Inferior parietal cortex (tissue), 1 donor: ENCODE measurements around the gene WBP1.
"Not testable (repeated sequence)": the region's sequence is repeated elsewhere in the genome, so short reads cannot be mapped to it uniquely, and the experiment has no call there.

Experiments used
- DNase-seq: peaks from one replicate; pipeline ENCODE4 v3.0.0-alpha.2; 2016; ENCODE audit errors: extremely low spot score

Gene WBP1

DNA sequence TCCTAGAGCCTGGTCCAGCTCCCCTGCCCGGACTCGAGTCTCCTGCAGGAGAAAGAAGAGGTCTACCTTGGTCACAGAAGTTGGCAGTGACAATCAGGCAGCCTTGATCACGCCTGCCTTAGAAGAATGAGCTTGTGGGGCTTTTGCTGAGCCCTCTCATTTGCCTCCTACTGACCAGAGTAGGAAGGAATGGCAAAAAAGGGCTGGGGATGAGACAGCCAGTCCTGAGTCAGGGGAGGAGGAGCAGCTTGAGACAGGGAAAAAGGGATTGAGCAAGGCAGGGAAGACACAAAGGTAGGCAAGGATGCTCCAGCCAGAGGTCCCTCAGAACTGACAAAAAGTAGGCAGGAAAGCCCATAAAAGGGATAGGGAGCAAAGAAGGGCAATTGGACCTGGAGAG, 30.7 kb upstream of the WBP1 start:
- no peak for DNase-seq

- DNase-seq, result no peak
Measured at GRCh38 chr2:74428675-74429074, 29.6 kb upstream of the WBP1 start.

DNA sequence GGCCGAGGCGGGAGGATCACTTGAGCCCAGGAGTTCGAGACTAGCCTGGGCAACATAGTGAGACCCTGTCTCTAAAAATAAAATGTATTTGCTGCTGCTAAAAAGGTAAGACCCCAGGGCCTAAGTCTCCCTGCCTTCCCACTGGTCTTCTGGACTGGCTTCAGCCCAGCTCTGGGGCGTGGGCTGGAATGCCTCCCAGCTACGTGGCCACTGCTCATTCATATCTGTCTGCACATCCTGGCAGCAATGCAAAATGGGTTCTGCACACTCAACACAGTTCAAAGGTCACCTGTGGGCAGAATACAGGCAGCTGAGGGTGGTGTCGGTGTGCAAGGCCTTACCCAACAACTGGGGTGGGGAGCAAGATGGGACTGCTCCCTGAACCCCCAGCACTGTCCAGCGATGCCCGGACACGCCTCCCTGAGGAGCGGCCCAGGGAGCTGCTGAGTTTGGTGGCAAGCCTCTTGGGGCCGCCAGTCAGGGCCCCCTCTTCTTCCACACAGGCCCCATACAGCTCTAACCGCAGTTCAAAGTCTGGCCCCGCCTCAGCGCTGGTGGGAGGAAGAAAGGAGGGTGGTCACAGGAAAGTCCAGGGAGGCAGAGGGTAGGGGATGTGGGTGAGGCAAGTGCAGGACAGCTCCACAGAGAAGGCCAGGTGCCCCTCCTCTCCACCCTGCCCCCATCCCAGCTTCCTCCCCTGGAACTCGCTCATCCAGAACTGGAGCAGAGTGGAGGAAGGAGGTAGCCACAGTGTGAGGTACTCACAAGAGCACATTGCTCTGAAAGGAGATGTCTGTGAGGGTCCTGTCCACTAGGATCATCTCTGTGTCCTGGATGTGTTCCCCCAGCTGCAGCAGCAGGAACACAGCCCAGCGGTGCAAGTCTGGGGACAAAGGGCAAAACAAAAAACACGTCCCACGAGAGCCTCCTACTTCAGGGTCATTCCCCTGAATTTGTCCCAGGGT, 28.5 kb upstream of the WBP1 start:
- DNase-seq, result no peak

DNA sequence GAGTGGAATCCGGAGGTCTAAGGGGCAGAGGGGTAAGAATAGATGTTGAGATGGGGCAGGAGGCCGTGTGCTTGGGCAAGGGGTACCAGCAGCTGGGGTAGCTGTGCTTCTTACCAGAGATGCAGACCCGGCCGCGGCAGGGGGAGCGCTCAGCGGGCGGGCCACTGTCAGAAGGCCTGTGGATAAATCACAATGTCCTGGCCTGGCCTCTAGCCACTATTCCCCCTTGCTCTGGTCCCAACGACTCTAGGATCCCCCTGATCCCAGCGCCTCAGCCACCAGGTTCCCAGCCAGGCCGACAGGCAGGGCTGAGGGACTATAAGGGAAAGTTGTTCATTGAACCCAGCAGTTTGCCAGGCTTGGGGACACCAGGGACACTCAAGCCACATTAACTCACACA, 27.7 kb upstream of the WBP1 start:
- DNase-seq, result no peak

- DNase-seq, result no peak
Measured at GRCh38 chr2:74436111-74436805, 22.0 kb upstream of the WBP1 start.

- no peak for DNase-seq
Measured at GRCh38 chr2:74436848-74437695, 21.2 kb upstream of the WBP1 start.

DNA sequence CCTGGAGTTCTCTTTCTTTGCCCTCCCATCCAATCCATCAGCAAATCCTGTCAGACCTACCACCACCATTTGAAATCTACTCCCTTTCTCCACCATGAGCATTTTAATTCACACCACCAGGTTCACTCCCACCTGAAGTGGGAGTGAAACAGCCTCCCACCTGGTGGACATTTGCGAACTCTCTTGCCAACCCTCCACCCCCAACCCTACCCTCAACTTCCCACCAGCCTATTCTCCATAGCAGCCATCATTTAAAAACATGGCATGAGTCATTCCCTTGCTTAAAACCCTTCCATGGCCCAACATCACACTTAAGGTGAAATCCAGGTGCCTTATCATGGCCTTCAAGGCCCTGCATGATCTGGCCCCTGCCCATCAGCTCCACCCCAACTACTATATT, 20.0 kb upstream of the WBP1 start:
- no peak for DNase-seq

GRCh38 chr2:74439373-74439772, 18.9 kb upstream of the WBP1 start:
- DNase-seq, result no peak

GRCh38 chr2:74439803-74440377, 18.3 kb upstream of the WBP1 start:
- DNase-seq, result peak; percentile 80

GRCh38 chr2:74440378-74441169, 17.7 kb upstream of the WBP1 start:
- DNase-seq, result peak; percentile 78

GRCh38 chr2:74441170-74441689, 17.0 kb upstream of the WBP1 start:
- no peak for DNase-seq

- DNase-seq, result no peak
Measured at GRCh38 chr2:74441690-74442482, 16.4 kb upstream of the WBP1 start, which contains the start of gene RTKN. Gene RTKN (minus strand): TSS chr2:74441937. CDS start chr2:74441816, 121 bp downstream.

- DNase-seq, result not testable (repeated sequence)
Measured at GRCh38 chr2:74442483-74443297, 15.5 kb upstream of the WBP1 start.

DNA sequence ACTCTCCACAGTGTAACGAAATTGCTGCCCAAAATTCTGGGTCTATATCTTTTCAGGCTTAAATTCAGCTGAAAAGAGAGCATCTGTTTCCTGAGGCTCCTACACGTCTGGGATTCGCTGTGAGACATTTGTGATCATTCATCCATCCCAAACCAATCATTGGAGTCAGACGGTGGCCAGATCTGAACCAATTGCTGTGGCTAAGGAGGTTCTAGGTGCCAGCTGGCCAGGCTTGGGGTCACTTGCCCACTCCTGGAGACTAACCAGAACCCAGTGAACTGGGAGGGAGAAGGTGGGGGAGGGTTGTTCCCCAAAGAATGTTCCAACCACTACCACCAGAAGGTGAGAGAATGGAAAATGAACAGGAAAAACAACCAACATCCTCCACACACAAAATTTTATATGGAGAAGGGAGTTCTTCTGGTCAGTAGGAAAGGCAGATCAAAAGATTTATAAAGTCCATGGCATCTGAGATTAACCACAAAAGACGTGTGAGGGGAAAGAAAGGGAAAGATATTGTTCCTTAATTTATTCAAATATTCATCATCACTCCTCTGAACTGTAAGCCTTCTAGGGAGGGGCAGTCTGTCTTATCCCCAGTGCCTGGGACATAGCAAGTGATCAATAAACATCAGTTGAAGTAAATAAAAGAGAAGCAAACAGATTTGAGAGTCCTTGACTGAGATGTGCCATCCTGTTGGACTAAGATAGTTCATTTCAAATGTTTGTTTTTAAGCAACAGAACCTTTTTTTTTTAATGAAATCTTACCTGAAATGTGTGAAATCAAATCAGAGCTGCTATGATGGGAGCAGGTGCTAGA, 13.5 kb upstream of the WBP1 start:
- no peak for DNase-seq

DNA sequence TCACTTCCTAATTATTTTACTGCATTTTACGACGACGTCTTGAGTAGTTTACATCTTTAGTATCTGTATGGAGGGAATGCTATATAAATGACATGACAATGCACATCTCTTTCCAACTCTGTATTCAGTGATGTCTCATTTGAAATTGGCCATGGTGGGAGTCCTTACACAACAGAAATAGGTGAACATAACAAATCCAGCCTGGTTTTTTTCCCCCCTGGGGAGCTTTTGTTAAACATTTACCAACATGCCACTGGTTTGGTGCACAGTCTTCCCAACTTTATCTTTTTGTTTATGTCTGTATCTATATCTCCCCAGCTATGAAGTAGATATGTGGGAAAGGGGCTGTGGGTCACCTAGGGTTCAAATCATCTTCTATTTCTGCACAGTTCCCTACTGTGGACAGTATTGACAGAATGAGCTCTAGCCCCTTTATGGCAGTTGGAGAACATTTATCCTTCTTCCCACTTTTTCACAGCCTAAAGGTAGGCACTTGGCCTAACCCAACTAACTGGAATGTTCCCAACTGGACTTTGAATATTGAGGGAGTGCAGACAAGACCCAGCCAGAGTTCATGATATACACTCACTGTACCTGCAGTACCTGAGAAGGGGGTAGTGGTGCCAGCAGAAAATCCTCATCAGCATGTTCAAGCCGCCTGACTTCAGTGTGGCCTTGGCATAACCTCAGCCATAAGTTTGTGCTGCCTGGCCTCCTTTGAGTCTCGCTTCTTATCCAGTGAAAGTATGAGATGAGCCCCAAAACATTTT, 10.8 kb upstream of the WBP1 start:
- DNase-seq, result no peak

GRCh38 chr2:74448771-74449170, 9.5 kb upstream of the WBP1 start:
- DNase-seq, result no peak

DNA sequence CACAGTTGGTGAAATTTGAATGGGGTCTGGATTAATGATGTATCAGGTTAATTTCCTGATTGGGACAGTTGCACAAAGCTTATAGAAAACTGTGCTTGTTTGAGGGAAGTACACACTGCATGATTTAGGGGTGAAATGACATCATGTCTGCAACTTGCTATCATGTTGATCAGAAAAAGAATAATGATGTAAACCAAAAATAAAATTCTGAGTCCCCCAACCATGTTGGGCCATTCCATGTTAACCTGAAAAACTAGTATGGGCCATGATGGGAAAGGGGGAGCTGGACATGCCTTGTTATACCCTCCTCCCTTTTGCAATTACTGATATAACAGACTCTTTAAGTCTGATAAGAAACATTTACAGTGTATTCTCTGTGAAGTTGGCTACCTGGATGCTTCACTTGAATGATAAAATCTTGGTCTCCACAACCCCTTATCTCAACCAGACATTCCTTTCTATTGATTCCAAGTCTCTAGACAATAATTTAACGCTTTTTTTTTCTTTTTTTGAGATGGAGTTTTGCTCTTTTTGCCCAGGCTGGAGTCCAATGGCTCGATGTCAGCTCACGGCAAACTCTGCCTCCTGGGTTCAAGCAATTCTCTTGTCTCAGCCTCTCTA, 7.6 kb upstream of the WBP1 start:
- DNase-seq, result no peak
